GM19372 (cell line): Measurements from ENCODE around the gene SPATA9.
"Not testable (repeated sequence)": the region's sequence is repeated elsewhere in the genome, so short reads cannot be mapped to it uniquely, and the experiment has no call there.

Experiments
- ATAC-seq: cut with Tn5 transposase; IDR thresholded peaks from one replicate; pipeline ENCODE4 v1.9.1; 2021; ENCODE audit warnings: mild to moderate bottlenecking, low read depth, moderate library complexity; ENCODE audit not compliant: unreplicated experiment

The SPATA9 gene

DNA sequence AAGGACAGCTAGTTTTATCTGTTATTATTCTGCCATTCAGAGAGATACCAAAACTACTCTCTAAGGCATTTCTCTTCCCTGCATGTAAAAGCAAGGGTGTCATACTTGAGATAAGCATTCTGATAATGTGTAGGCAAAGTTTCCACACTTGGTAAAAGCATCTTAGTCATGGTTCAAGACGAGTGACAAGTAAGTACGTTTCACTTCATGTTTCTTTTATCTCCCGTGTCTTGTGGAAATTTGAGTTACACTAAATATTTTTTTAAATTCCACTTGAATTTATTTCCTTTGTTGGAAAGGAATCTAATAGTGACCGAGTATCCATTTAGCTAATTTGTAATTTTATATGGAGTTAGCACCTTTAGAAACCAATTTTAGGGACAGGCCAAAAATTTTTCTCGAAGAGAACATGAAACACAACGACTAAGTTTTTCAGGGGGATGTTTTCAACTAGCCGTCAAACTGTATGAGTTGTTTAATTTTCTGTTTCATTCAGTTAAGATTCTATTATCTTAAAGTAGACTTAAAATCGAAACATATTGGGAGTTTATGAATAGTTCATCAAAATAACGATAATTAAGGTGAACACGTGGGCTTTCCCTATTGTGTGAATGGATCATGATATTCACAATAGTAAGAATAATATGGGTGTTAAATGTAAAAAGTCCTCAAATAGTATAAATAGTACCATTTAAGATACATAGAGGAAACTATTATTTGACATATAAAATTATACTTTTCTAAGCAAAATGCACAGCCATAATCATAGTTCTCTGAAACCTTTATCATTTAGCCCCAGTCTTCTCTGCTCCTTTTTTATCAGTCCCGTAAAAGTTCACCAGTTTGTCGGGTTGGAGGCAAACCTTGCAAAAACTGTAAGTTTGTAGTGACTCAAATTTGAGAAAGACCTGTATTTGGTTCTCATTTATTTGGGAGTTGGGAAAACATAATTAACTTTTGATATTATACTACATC, 34.6 kb downstream of the SPATA9 start:
- ATAC-seq = no peak

GRCh38 chr5:95646569-95647431, 36.0 kb downstream of the SPATA9 start, which contains the start of gene RFESD:
Gene RFESD (plus strand): TSS chr5:95646777. CDS start chr5:95652272, 5,495 bp downstream.
- peak; percentile 97 for ATAC-seq

DNA sequence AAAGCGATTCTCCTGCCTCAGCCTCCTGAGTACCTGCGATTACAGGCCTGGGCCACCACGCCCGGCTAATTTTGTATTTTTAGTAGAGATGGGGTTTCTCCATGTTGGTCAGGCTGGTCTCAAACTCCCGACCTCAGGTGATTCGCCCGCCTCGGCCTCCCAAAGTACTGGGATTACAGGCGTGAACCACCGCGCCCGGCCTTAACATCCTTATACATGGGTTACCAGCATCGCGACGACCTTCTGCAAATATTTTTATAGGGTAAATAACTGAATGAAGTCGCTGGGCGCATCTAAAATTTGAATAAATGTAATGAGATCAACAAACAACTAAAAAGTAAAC, 36.6 kb downstream of the SPATA9 start:
- not testable (repeated sequence) for ATAC-seq

DNA sequence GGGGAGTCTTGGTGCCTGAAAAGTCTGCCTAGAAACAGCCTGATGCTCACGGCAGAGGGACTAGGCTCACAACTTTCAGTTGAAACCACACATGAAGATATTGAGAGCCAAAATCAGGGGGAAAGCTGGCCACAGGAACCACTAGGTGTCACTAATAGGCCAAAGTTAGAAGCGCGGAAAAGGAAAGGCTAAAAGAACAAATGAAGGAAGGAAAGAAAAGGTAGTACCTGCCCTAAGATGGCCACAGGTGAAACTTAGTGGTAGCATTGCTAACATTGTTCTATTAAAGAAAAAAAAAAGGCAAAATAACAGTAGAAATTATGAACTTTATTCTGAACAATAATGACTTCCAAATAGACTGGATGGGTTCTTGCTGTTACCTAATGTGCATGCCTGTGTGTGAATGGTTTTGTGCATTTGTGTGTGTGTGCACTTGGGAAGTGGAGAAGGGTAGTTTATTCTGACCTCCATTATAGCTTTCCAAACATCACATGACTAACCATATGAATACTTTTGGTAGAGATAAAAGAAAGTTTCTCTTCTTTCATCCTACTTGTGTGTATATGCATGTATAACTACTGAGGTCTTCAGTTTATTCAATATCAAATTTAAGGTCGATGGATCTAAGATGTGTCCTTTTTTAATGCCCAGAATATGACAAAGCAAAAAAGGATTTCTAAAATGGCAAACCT, 38.3 kb downstream of the SPATA9 start:
- peak; percentile 35 for ATAC-seq

DNA sequence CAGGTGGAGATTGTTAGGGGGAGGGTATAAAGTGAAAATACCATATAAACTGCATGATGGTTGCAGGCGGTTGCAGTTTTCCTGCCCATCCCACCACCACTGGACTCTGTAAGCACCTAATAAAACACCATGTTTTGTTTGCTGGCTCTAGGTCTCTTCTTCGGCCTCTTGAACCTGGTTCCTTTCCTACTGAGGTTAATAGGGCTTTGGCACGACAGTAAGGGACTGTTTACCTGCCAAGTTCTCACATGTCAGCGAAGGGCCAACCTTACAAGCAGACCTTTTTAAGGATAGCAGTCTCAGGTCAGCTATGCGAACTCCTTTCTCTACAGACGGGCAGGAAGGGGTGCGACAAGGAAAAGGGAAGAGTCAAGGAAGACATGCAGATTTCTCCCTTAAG, 39.6 kb downstream of the SPATA9 start:
- no peak for ATAC-seq

GRCh38 chr5:95641741-95642220, 41.0 kb downstream of the SPATA9 start:
- no peak for ATAC-seq

GRCh38 chr5:95638632-95639031, 44.2 kb downstream of the SPATA9 start:
- ATAC-seq = no peak

- no peak for ATAC-seq
These were observed 48.7 kb downstream of the SPATA9 start for GRCh38 chr5:95634081-95634480.

DNA sequence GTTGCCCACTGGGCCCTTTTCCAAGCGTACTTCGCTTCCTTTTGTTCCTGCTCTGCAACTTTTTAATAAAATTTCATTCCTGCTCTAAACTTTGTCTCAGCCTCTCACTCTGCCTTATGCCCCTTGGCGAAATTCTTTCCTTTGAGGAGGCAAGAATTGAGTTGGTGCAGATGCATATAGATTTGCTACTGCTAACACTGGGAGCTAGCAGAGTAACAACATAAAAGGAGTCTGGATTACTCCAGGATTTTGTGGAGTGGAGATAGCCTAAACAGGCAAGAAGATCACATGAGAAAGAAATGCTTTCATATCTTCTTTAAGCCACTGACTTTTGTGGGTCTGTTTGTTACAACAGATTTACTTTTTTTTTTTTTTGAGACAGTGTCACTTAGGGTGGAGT, 49.1 kb downstream of the SPATA9 start:
- no peak for ATAC-seq

GRCh38 chr5:95632942-95633341, 49.8 kb downstream of the SPATA9 start:
- ATAC-seq = not testable (repeated sequence)

- peak; percentile 90 for ATAC-seq
These were observed 50.7 kb downstream of the SPATA9 start for GRCh38 chr5:95631991-95632675.

GRCh38 chr5:95631255-95631958, 51.4 kb downstream of the SPATA9 start:
- ATAC-seq = no peak

DNA sequence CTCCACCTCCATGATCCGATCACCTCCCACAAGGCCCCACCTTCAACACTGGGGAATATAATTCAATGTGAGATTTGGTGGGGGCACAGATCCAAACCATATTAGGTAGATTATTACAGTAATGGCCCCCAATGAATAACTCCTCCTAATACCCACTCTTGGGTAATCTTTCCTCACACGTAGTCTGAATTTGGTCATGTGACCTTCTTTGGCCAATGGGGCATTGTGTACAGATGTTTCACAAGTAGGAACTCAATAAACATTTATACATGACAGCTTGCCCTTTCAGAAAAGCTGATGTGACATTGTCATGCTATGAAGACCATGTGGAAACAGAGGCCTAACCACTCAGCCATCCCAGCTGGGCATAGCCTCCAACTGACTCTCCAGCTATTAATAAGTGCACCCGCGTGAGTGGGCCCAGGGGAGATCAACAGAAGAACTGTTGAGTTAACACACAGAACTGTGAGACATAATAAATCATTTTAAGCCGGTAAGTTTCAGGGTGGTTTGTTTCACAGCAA, 52.3 kb downstream of the SPATA9 start:
- no peak for ATAC-seq

DNA sequence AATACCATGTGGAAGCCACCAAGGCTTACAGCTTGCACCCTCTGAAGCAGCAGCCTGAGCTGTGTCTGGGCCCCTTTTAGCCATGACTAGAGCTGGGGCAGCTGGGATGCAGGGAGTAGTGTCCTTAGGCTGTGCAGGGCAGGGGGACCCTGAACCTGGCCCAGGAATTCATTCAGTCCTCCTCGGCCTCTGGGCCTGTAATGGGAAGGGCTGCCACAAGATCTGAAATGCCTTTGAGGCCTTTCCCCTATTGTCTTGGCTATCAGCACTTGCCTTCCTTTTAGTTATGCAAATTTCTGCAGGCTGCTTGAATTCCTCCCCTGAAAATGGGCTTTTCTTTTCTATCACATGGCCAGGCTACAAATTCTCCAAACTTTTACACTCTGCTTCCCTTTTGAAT, 53.9 kb downstream of the SPATA9 start:
- ATAC-seq = no peak

GRCh38 chr5:95627971-95628810, 54.6 kb downstream of the SPATA9 start:
- ATAC-seq = no peak

- no peak for ATAC-seq
These were observed 56.1 kb downstream of the SPATA9 start for GRCh38 chr5:95626701-95627100.

DNA sequence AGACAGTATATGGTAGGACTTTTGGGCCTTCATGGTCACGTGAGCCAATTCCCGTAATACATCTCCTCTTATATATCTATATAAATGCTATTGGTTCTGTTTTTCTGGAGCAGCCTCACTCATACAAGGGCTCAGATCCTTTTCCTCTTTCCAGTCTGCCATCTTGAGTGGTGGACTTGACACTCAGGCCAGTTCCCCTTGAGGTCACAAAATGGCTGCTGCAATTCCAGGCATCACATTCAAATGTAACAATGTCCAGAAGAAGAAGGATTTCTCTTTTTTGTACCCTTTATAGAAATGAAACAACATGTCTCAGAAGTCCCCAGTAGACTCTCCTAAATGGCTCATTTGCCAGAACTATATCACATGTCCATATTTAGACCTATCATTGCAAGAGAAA, 58.4 kb downstream of the SPATA9 start:
- no peak for ATAC-seq

GRCh38 chr5:95623706-95624105, 59.1 kb downstream of the SPATA9 start:
- no peak for ATAC-seq
